ENCODE results near the gene AOX1. TPM values are rescaled to one million over a fixed set of nuclear protein-coding genes. Genes with fewer than 3 reads are reported as not detected.

The AOX1 gene
- total RNA-seq, 1 experiment from 2014 or later, result 3.5 TPM

GRCh38 chr2:200625958-200626363 lies 40.1 kb downstream of the AOX1 start:
- H3K23ac ChIP-seq (ENCODE audit: insufficient read length, low read depth, low read length), result no peak overlapping the region
- H2AFZ ChIP-seq (ENCODE audit: low read length), result no peak overlapping the region
- H2BK120ac ChIP-seq (ENCODE audit: low read depth, low read length, poor library complexity, severe bottlenecking), result no peak overlapping the region
- no peak overlapping the region for H2BK15ac ChIP-seq (ENCODE audit: low read depth, low read length)
- H3K27ac Mint-ChIP-seq, result no peak overlapping the region
- WGBS (ENCODE audit: extremely low coverage, insufficient read length, low lambda C conversion rate), result no CpG with 5 or more reads among the region's 2 CpGs
- H3K4ac ChIP-seq (ENCODE audit: low read depth, low read length), result no peak overlapping the region
- TF ChIP-seq CTCF (conservative IDR thresholded peaks at IDR 0.05), result no peak
- H3K79me1 ChIP-seq (ENCODE audit: insufficient read depth, low read depth, low read length, poor library complexity, severe bottlenecking), result no peaks in the 10 kb centered on the region
- no peak overlapping the region for H3K56ac ChIP-seq (ENCODE audit: insufficient read length, low read depth, low read length)
- H4K5ac ChIP-seq (ENCODE audit: insufficient read length, low read depth, low read length), result no peak overlapping the region
- H3K36me3 Mint-ChIP-seq (ENCODE audit: insufficient read depth in 1 of 3, low read depth in 3 of 3), result no peaks in the 10 kb centered on the region
- no peak overlapping the region for H3K4me2 ChIP-seq (ENCODE audit: insufficient read depth, insufficient read length, low read length)
- DNase-seq, result no peak
- no peaks in the 10 kb centered on the region for H3K4me1 ChIP-seq (ENCODE audit: insufficient read depth, low read length)
- no peak overlapping the region for H3K9ac ChIP-seq (ENCODE audit: extremely low read depth, insufficient read length, low read length)
- no peak overlapping the region for H3T11ph ChIP-seq (ENCODE audit: low read length)
- H4K8ac ChIP-seq (replicated peaks; ENCODE audit: insufficient read length, low read depth, low read length), result no peak overlapping the region
- H2BK20ac ChIP-seq (ENCODE audit: low read depth, low read length, poor library complexity, severe bottlenecking), result no peak overlapping the region
- H4K20me1 ChIP-seq (ENCODE audit: control insufficient read depth, insufficient read depth, insufficient read length), result no peaks in the 10 kb centered on the region
- H3K9me3 ChIP-seq (ENCODE audit: control insufficient read depth, low read depth, low read length), result no peaks in the 10 kb centered on the region
- no peak overlapping the region for H3K4me3 Mint-ChIP-seq
- H3K18ac ChIP-seq (ENCODE audit: insufficient read length, low read depth, low read length), result no peak overlapping the region
- no peaks in the 10 kb centered on the region for H3K79me2 ChIP-seq (ENCODE audit: insufficient read depth, low read length)
- no peaks in the 10 kb centered on the region for H3K9me3 Mint-ChIP-seq
- H3K14ac ChIP-seq (ENCODE audit: insufficient read depth, low read length), result no peak overlapping the region
- H2BK12ac ChIP-seq (ENCODE audit: insufficient read length, low read depth, low read length), result no peak overlapping the region
- no peak overlapping the region for H4K91ac ChIP-seq (ENCODE audit: insufficient read length, low read depth, low read length)
- no peak overlapping the region for H2BK5ac ChIP-seq (ENCODE audit: insufficient read length, low read length)
- no peak overlapping the region for H3K27ac ChIP-seq (ENCODE audit: insufficient read length, low read depth, low read length)
- no peak overlapping the region for H2AK5ac ChIP-seq (ENCODE audit: insufficient read length, low read length)
- H3K23me2 ChIP-seq (ENCODE audit: insufficient read length, low read depth, low read length, poor library complexity, severe bottlenecking), result no peaks in the 10 kb centered on the region
- no peaks in the 10 kb centered on the region for H3K27me3 ChIP-seq (ENCODE audit: insufficient read depth, low read length)
- no peaks in the 10 kb centered on the region for H3K27me3 Mint-ChIP-seq (ENCODE audit: low read depth)
- peaks cover 14 to 22% of the 10 kb centered on the region in 2 experiments for H3K4me1 Mint-ChIP-seq

Data from H9 (cell line).